HEK293 (cell line): ENCODE results near the gene SPACA9.

Experiments used
- CTCF ChIA-PET: fragments of 350-600 bp; formaldehyde crosslinking; extraction: SDS; loops from one replicate; lab custom pipeline; 2021; ENCODE audit warnings: antibody characterized with exemption; lab: Yijun Ruan, JAX
- POLR2A ChIA-PET: fragments of 300-600 bp; formaldehyde crosslinking; extraction: SDS; loops from one replicate; lab custom pipeline; 2020; ENCODE audit warnings: antibody characterized with exemption, inconsistent platforms; lab: Yijun Ruan, JAX
- H3K27ac ChIP-seq: fragments of 200-500 bp; sonication (Bioruptor generic); 2 replicates; pipeline ENCODE4 v1.5.1; 2014; ENCODE audit warnings: low read depth, low read length, control low read depth, inconsistent platforms; ENCODE audit errors: extremely low read depth
- H3K36me3 ChIP-seq, 2 experiments: fragments of 200-500 bp in 1 of 2; sonication (Bioruptor generic) in 1 of 2; 1 replicate in 1 of 2; 2 replicates in 1 of 2; pipeline ENCODE4 v1.5.1; 2014 to 2017; ENCODE audit warnings: inconsistent platforms in 2 of 2, low read length in 2 of 2; ENCODE audit not compliant: control insufficient read depth in 2 of 2, insufficient read depth in 1 of 2
- H3K4me1 ChIP-seq: fragments of 200-500 bp; sonication (Bioruptor generic); 2 replicates; pipeline ENCODE4 v1.5.1; 2014; ENCODE audit warnings: mild to moderate bottlenecking, low read length, inconsistent platforms; ENCODE audit not compliant: control insufficient read depth, insufficient read depth
- H3K4me3 ChIP-seq: 2 replicates; pipeline ENCODE4 v1.5.1; 2011; ENCODE audit warnings: low read depth, mild to moderate bottlenecking, control low read depth, low read length, moderate library complexity
- H3K9me3 ChIP-seq: fragments of 200-500 bp; sonication (Bioruptor generic); 2 replicates; pipeline ENCODE4 v1.5.1; 2014; ENCODE audit warnings: low read depth, low read length, inconsistent platforms; ENCODE audit not compliant: control insufficient read depth, insufficient read depth
- GLI2 ChIP-seq: fragments of 450-650 bp; formaldehyde crosslinking; IDR thresholded peaks from 2 replicates; pipeline ENCODE4; 2017; ENCODE audit warnings: missing biosample characterization, missing genetic modification characterization, low read depth, borderline replicate concordance
- KLF16 ChIP-seq: fragments of 450-650 bp; formaldehyde crosslinking; IDR thresholded peaks from 2 replicates; pipeline ENCODE4 v1.5.1; 2017; ENCODE audit warnings: missing biosample characterization, missing genetic modification characterization
- PRDM2 ChIP-seq: fragments of 450-650 bp; formaldehyde crosslinking; IDR thresholded peaks from 2 replicates; pipeline ENCODE4 v1.5.1; 2016; ENCODE audit warnings: missing biosample characterization, missing genetic modification characterization, borderline replicate concordance
- SCRT1 ChIP-seq: fragments of 450-650 bp; formaldehyde crosslinking; IDR thresholded peaks from 2 replicates; pipeline ENCODE4 v1.5.1; 2016; ENCODE audit warnings: missing biosample characterization, missing genetic modification characterization, borderline replicate concordance
- TCF7L2 ChIP-seq: IDR thresholded peaks from 2 replicates; pipeline ENCODE4 v1.6.1; 2011; ENCODE audit warnings: low read depth, mild to moderate bottlenecking, inconsistent platforms, low read length, moderate library complexity, borderline replicate concordance
- ZFP41 ChIP-seq: fragments of 450-650 bp; formaldehyde crosslinking; IDR thresholded peaks from 2 replicates; pipeline ENCODE4 v1.5.1; 2016; ENCODE audit warnings: missing biosample characterization, missing genetic modification characterization, borderline replicate concordance
- ZNF175 ChIP-seq: fragments of 450-650 bp; formaldehyde crosslinking; IDR thresholded peaks from 2 replicates; pipeline ENCODE4 v1.5.1; 2016; ENCODE audit warnings: missing biosample characterization, missing genetic modification characterization
- ZNF24 ChIP-seq: fragments of 450-650 bp; formaldehyde crosslinking; IDR thresholded peaks from 2 replicates; pipeline ENCODE4 v1.5.1; 2016; ENCODE audit warnings: missing biosample characterization, missing genetic modification characterization
- ZNF302 ChIP-seq: fragments of 450-650 bp; formaldehyde crosslinking; IDR thresholded peaks from 2 replicates; pipeline ENCODE4 v1.5.1; 2016; ENCODE audit warnings: missing biosample characterization, missing genetic modification characterization, low read depth
- ZNF341 ChIP-seq: fragments of 450-650 bp; formaldehyde crosslinking; IDR thresholded peaks from 2 replicates; pipeline ENCODE4; 2016; ENCODE audit warnings: low read depth, missing biosample characterization, missing genetic modification characterization
- ZNF366 ChIP-seq: fragments of 450-650 bp; formaldehyde crosslinking; conservative IDR thresholded peaks from 2 replicates; pipeline ENCODE4 v1.5.1; 2016; ENCODE audit warnings: missing biosample characterization, missing genetic modification characterization
- ZNF394 ChIP-seq: fragments of 450-650 bp; formaldehyde crosslinking; IDR thresholded peaks from 2 replicates; pipeline ENCODE4 v1.5.1; 2016; ENCODE audit warnings: missing biosample characterization, missing genetic modification characterization, mild to moderate bottlenecking, moderate library complexity, borderline replicate concordance
- ZNF398 ChIP-seq: fragments of 450-650 bp; formaldehyde crosslinking; IDR thresholded peaks from 2 replicates; pipeline ENCODE4 v1.5.1; 2017; ENCODE audit warnings: missing biosample characterization, missing genetic modification characterization
- ZNF600 ChIP-seq: fragments of 450-650 bp; formaldehyde crosslinking; IDR thresholded peaks from 2 replicates; pipeline ENCODE4 v1.5.1; 2016; ENCODE audit warnings: missing biosample characterization, missing genetic modification characterization
- ZNF621 ChIP-seq: fragments of 450-650 bp; formaldehyde crosslinking; IDR thresholded peaks from 2 replicates; pipeline ENCODE4 v1.5.1; 2017; ENCODE audit warnings: missing biosample characterization, missing genetic modification characterization
- ZNF626 ChIP-seq: fragments of 450-650 bp; sonication (Bioruptor Pico); formaldehyde crosslinking; IDR thresholded peaks from 2 replicates; pipeline ENCODE4 v1.5.1; 2018; ENCODE audit warnings: missing biosample characterization, missing genetic modification characterization, inconsistent platforms
- ZNF629 ChIP-seq: fragments of 450-650 bp; formaldehyde crosslinking; IDR thresholded peaks from 2 replicates; pipeline ENCODE4 v1.5.1; 2017; ENCODE audit warnings: missing biosample characterization, missing genetic modification characterization
- ZNF692 ChIP-seq: fragments of 450-650 bp; formaldehyde crosslinking; IDR thresholded peaks from 2 replicates; pipeline ENCODE4 v1.5.1; 2016; ENCODE audit warnings: missing biosample characterization, missing genetic modification characterization
- ZNF768 ChIP-seq: fragments of 450-650 bp; formaldehyde crosslinking; IDR thresholded peaks from 2 replicates; pipeline ENCODE4 v1.5.1; 2018; ENCODE audit warnings: missing biosample characterization, mild to moderate bottlenecking, missing genetic modification characterization
- ZNF776 ChIP-seq: fragments of 450-650 bp; formaldehyde crosslinking; IDR thresholded peaks from 2 replicates; pipeline ENCODE4 v1.5.0; 2017; ENCODE audit warnings: missing biosample characterization, missing genetic modification characterization, borderline replicate concordance
- ZNF837 ChIP-seq: fragments of 450-650 bp; formaldehyde crosslinking; IDR thresholded peaks from 2 replicates; pipeline ENCODE4 v1.5.1; 2016; ENCODE audit warnings: missing biosample characterization, missing genetic modification characterization
- TF ChIP-seq, protein P1 (sequence below): fragments of 450-650 bp; formaldehyde crosslinking; IDR thresholded peaks from 2 replicates; pipeline ENCODE4 v1.5.1; 2016; ENCODE audit warnings: missing biosample characterization, missing genetic modification characterization
- TF ChIP-seq, protein P2 (sequence below): fragments of 450-650 bp; formaldehyde crosslinking; IDR thresholded peaks from 2 replicates; pipeline ENCODE4 v1.5.1; 2016; ENCODE audit warnings: missing biosample characterization, missing genetic modification characterization

The SPACA9 gene

GRCh38 chr9:132858751-132859150 is 19.9 kb upstream of the SPACA9 start (continued):
- no peak for TF ChIP-seq PRDM2 (tag by site-specific recombination)
- no peak for TF ChIP-seq KLF16 (tag by site-specific recombination)
- no peak for TF ChIP-seq ZNF600 (tag by site-specific recombination)
- TF ChIP-seq ZNF837 = no peak
- no peak for TF ChIP-seq ZNF398
- TF ChIP-seq ZNF175 = no peak
- TF ChIP-seq ZFP41 = no peak
- no peak for TF ChIP-seq ZNF776 (tag by site-specific recombination)
- TF ChIP-seq ZNF341 (tag by site-specific recombination) = no peak
- no peak for TF ChIP-seq ZNF24
- TF ChIP-seq, protein P1, sequence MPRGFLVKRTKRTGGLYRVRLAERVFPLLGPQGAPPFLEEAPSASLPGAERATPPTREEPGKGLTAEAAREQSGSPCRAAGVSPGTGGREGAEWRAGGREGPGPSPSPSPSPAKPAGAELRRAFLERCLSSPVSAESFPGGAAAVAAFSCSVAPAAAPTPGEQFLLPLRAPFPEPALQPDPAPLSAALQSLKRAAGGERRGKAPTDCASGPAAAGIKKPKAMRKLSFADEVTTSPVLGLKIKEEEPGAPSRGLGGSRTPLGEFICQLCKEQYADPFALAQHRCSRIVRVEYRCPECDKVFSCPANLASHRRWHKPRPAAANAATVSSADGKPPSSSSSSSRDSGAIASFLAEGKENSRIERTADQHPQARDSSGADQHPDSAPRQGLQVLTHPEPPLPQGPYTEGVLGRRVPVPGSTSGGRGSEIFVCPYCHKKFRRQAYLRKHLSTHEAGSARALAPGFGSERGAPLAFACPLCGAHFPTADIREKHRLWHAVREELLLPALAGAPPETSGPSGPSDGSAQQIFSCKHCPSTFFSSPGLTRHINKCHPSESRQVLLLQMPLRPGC = no peak
- no peak for TF ChIP-seq ZNF394 (tag by site-specific recombination)
- no peak for TF ChIP-seq ZNF302 (tag by site-specific recombination)
- no peak for TF ChIP-seq ZNF621 (tag by site-specific recombination)
- TF ChIP-seq TCF7L2 = no peak

- no peak overlapping the region for H3K27ac ChIP-seq
- ChIA-PET POLR2A (no interaction called here), CTCF (interaction anchor here (1.0 to 1.2 kb wide), 3 partner anchors 40 to 112 kb away, joined by 3 to 5 read pairs (median 4); no protein-coding TSS in a partner anchor)
- no peak overlapping the region for H3K4me3 ChIP-seq
- TF ChIP-seq ZNF629 (no peak), SCRT1 (no peak), ZNF600 (tag by site-specific recombination) (no peak), ZNF768 (tag by site-specific recombination) (no peak), GLI2 (tag by site-specific recombination) (no peak), ZNF626 (tag by site-specific recombination) (no peak), ZNF366 (no peak), ZNF692 (no peak)
- TF ChIP-seq, protein P2, sequence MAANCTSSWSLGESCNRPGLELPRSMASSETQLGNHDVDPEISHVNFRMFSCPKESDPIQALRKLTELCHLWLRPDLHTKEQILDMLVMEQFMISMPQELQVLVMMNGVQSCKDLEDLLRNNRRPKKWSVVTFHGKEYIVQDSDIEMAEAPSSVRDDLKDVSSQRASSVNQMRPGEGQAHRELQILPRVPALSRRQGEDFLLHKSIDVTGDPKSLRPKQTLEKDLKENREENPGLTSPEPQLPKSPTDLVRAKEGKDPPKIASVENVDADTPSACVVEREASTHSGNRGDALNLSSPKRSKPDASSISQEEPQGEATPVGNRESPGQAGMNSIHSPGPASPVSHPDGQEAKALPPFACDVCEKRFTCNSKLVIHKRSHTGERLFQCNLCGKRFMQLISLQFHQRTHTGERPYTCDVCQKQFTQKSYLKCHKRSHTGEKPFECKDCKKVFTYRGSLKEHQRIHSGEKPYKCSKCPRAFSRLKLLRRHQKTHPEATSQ (tag by site-specific recombination) = no peak
- no peaks in the 10 kb centered on the region for H3K4me1 ChIP-seq
- H3K9me3 ChIP-seq = no peaks in the 10 kb centered on the region
- no peaks in the 10 kb centered on the region for H3K36me3 ChIP-seq
Observed at GRCh38 chr9:132861666-132862065, 17.0 kb upstream of the SPACA9 start.
